ENCODE data around the gene IGF1R.

Gene IGF1R

GRCh38 chr15:98876451-98877369 lies 228.4 kb downstream of the IGF1R start:
- Histone ChIP-seq H3K9me3 (ENCODE audit: control insufficient read depth, low read length) (no peaks in the 10 kb centered on the region), H3K9ac (ENCODE audit: low read length) (no peak overlapping the region), H3K27me3 (ENCODE audit: control insufficient read depth, insufficient read depth, low read length) (no peaks in the 10 kb centered on the region), H3K4me3 (ENCODE audit: low read length) (no peak overlapping the region), H3K36me3 (ENCODE audit: control insufficient read depth, insufficient read depth, low read length) (no peaks in the 10 kb centered on the region), H3K4me1 (ENCODE audit: control insufficient read depth, insufficient read depth, low read length) (no peaks in the 10 kb centered on the region)

GRCh38 chr15:98878172-98878571 lies 229.8 kb downstream of the IGF1R start:
- H3K9ac ChIP-seq (ENCODE audit: low read length) = no peak overlapping the region
- H3K36me3 ChIP-seq (ENCODE audit: control insufficient read depth, insufficient read depth, low read length) = no peaks in the 10 kb centered on the region
- no peak overlapping the region for H3K4me3 ChIP-seq (ENCODE audit: low read length)
- no peaks in the 10 kb centered on the region for H3K4me1 ChIP-seq (ENCODE audit: control insufficient read depth, insufficient read depth, low read length)
- no peaks in the 10 kb centered on the region for H3K27me3 ChIP-seq (ENCODE audit: control insufficient read depth, insufficient read depth, low read length)
- H3K9me3 ChIP-seq (ENCODE audit: control insufficient read depth, low read length) = no peaks in the 10 kb centered on the region

GRCh38 chr15:98878862-98879261 lies 230.5 kb downstream of the IGF1R start:
- Histone ChIP-seq H3K27me3 (ENCODE audit: control insufficient read depth, insufficient read depth, low read length) (no peaks in the 10 kb centered on the region), H3K4me1 (ENCODE audit: control insufficient read depth, insufficient read depth, low read length) (no peaks in the 10 kb centered on the region), H3K36me3 (ENCODE audit: control insufficient read depth, insufficient read depth, low read length) (no peaks in the 10 kb centered on the region), H3K9me3 (ENCODE audit: control insufficient read depth, low read length) (no peaks in the 10 kb centered on the region), H3K4me3 (ENCODE audit: low read length) (no peak overlapping the region), H3K9ac (ENCODE audit: low read length) (no peak overlapping the region)

- Histone ChIP-seq H3K4me3 (ENCODE audit: low read length) (no peak overlapping the region), H3K27me3 (ENCODE audit: control insufficient read depth, insufficient read depth, low read length) (no peaks in the 10 kb centered on the region), H3K4me1 (ENCODE audit: control insufficient read depth, insufficient read depth, low read length) (no peaks in the 10 kb centered on the region), H3K9ac (ENCODE audit: low read length) (no peak overlapping the region), H3K36me3 (ENCODE audit: control insufficient read depth, insufficient read depth, low read length) (no peaks in the 10 kb centered on the region), H3K9me3 (ENCODE audit: control insufficient read depth, low read length) (no peaks in the 10 kb centered on the region)
Observed at GRCh38 chr15:98881526-98882520, 233.5 kb downstream of the IGF1R start.

- Histone ChIP-seq H3K4me1 (ENCODE audit: control insufficient read depth, insufficient read depth, low read length) (no peaks in the 10 kb centered on the region), H3K27me3 (ENCODE audit: control insufficient read depth, insufficient read depth, low read length) (no peaks in the 10 kb centered on the region), H3K4me3 (ENCODE audit: low read length) (no peak overlapping the region), H3K36me3 (ENCODE audit: control insufficient read depth, insufficient read depth, low read length) (no peaks in the 10 kb centered on the region), H3K9ac (ENCODE audit: low read length) (no peak overlapping the region), H3K9me3 (ENCODE audit: control insufficient read depth, low read length) (no peaks in the 10 kb centered on the region)
Observed at GRCh38 chr15:98883478-98883877, 235.1 kb downstream of the IGF1R start.

GRCh38 chr15:98884894-98885293 lies 236.6 kb downstream of the IGF1R start:
- no peak overlapping the region for H3K4me3 ChIP-seq (ENCODE audit: low read length)
- no peak overlapping the region for H3K9ac ChIP-seq (ENCODE audit: low read length)
- H3K27me3 ChIP-seq (ENCODE audit: control insufficient read depth, insufficient read depth, low read length) = no peaks in the 10 kb centered on the region
- no peaks in the 10 kb centered on the region for H3K9me3 ChIP-seq (ENCODE audit: control insufficient read depth, low read length)
- H3K36me3 ChIP-seq (ENCODE audit: control insufficient read depth, insufficient read depth, low read length) = no peaks in the 10 kb centered on the region
- H3K4me1 ChIP-seq (ENCODE audit: control insufficient read depth, insufficient read depth, low read length) = no peaks in the 10 kb centered on the region

- Histone ChIP-seq H3K4me3 (ENCODE audit: low read length) (no peak overlapping the region), H3K36me3 (ENCODE audit: control insufficient read depth, insufficient read depth, low read length) (no peaks in the 10 kb centered on the region), H3K9me3 (ENCODE audit: control insufficient read depth, low read length) (no peaks in the 10 kb centered on the region), H3K4me1 (ENCODE audit: control insufficient read depth, insufficient read depth, low read length) (no peaks in the 10 kb centered on the region), H3K27me3 (ENCODE audit: control insufficient read depth, insufficient read depth, low read length) (no peaks in the 10 kb centered on the region), H3K9ac (ENCODE audit: low read length) (no peak overlapping the region)
Observed at GRCh38 chr15:98887976-98888375, 239.6 kb downstream of the IGF1R start.

- no peaks in the 10 kb centered on the region for H3K9me3 ChIP-seq (ENCODE audit: control insufficient read depth, low read length)
- no peaks in the 10 kb centered on the region for H3K36me3 ChIP-seq (ENCODE audit: control insufficient read depth, insufficient read depth, low read length)
- no peaks in the 10 kb centered on the region for H3K27me3 ChIP-seq (ENCODE audit: control insufficient read depth, insufficient read depth, low read length)
- H3K4me3 ChIP-seq (ENCODE audit: low read length) = no peak overlapping the region
- no peaks in the 10 kb centered on the region for H3K4me1 ChIP-seq (ENCODE audit: control insufficient read depth, insufficient read depth, low read length)
- H3K9ac ChIP-seq (ENCODE audit: low read length) = no peak overlapping the region
Observed at GRCh38 chr15:98888820-98889479, 240.6 kb downstream of the IGF1R start.

GRCh38 chr15:98889930-98890695 lies 241.8 kb downstream of the IGF1R start:
- no peaks in the 10 kb centered on the region for H3K36me3 ChIP-seq (ENCODE audit: control insufficient read depth, insufficient read depth, low read length)
- H3K9me3 ChIP-seq (ENCODE audit: control insufficient read depth, low read length) = no peaks in the 10 kb centered on the region
- no peak overlapping the region for H3K9ac ChIP-seq (ENCODE audit: low read length)
- no peaks in the 10 kb centered on the region for H3K27me3 ChIP-seq (ENCODE audit: control insufficient read depth, insufficient read depth, low read length)
- no peaks in the 10 kb centered on the region for H3K4me1 ChIP-seq (ENCODE audit: control insufficient read depth, insufficient read depth, low read length)
- H3K4me3 ChIP-seq (ENCODE audit: low read length) = no peak overlapping the region

- Histone ChIP-seq H3K27me3 (ENCODE audit: control insufficient read depth, insufficient read depth, low read length) (no peaks in the 10 kb centered on the region), H3K4me3 (ENCODE audit: low read length) (no peak overlapping the region), H3K9me3 (ENCODE audit: control insufficient read depth, low read length) (no peaks in the 10 kb centered on the region), H3K4me1 (ENCODE audit: control insufficient read depth, insufficient read depth, low read length) (no peaks in the 10 kb centered on the region), H3K36me3 (ENCODE audit: control insufficient read depth, insufficient read depth, low read length) (no peaks in the 10 kb centered on the region), H3K9ac (ENCODE audit: low read length) (no peak overlapping the region)
Observed at GRCh38 chr15:98891301-98891700, 243.0 kb downstream of the IGF1R start.

GRCh38 chr15:98893401-98893800 lies 245.1 kb downstream of the IGF1R start:
- Histone ChIP-seq H3K4me1 (ENCODE audit: control insufficient read depth, insufficient read depth, low read length) (peaks cover 4% of the 10 kb centered on the region), H3K27me3 (ENCODE audit: control insufficient read depth, insufficient read depth, low read length) (no peaks in the 10 kb centered on the region), H3K36me3 (ENCODE audit: control insufficient read depth, insufficient read depth, low read length) (no peaks in the 10 kb centered on the region)

More at GRCh38 chr15:98893401-98893800, 245.1 kb downstream of the IGF1R start:
- no peak overlapping the region for H3K9ac ChIP-seq (ENCODE audit: low read length)
- H3K9me3 ChIP-seq (ENCODE audit: control insufficient read depth, low read length) = no peaks in the 10 kb centered on the region
- H3K4me3 ChIP-seq (ENCODE audit: low read length) = no peak overlapping the region
